ENCODE data around the gene RBM28. TPM values are rescaled to one million over a fixed set of nuclear protein-coding genes. Genes with fewer than 3 reads are reported as not detected.
A peak's percentile ranks its signal among the peaks of the same experiment; 100 is the strongest.

RBM28 gene
- total RNA-seq, 1 experiment from 2014 or later = 18.5 TPM

- no peak for DNase-seq (ENCODE audit: low read depth)
Observed at GRCh38 chr7:128260069-128260795, 83.5 kb downstream of the RBM28 start.

GRCh38 chr7:128259131-128260061, 84.3 kb downstream of the RBM28 start:
- DNase-seq (ENCODE audit: low read depth) = peak; percentile 5

- no peak for DNase-seq (ENCODE audit: low read depth)
Observed at GRCh38 chr7:128257458-128257857, 86.2 kb downstream of the RBM28 start.

DNA sequence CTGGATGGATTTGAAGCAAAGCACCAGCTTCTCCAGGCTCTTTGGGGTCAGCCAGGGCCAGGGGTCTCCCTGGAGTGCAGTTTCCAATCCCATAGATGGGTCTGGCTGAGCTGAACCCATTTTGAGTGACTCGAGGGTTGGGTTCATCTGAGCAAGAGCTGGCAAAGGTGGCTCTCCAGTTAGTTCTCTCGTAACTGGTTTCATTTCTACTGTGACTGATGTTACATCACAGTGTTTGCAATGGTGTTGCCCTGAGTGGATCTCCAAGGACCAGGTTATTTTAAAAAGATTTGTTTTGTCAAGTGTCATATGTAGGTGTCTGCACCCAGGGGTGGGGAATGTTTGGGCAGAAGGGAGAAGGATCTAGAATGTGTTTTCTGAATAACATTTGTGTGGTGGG, 88.4 kb downstream of the RBM28 start:
- no peak for DNase-seq (ENCODE audit: low read depth)

- peak; percentile 7 for DNase-seq (ENCODE audit: low read depth)
Observed at GRCh38 chr7:128254470-128254869, 89.2 kb downstream of the RBM28 start.

DNA sequence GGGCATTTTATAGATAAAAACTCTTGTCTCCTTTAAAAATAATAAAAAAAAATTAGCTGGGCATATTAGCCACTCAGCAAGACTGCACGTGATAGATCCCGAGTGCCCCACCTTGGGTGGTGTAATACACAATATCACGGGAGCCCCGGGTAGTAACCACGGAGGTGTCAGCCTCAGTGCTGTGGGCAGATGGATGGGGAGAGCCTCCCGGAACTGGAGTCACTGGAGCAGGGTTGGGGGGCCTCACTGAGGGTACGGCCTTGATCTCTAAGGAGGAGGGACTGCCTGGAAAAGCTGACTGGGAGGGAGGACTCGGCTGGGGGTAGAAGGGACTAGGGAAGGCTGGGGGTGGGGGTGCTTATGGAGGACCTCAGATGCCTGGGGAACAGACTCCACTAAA, 90.0 kb downstream of the RBM28 start:
- DNase-seq (ENCODE audit: low read depth) = no peak

GRCh38 chr7:128251337-128251736, 92.4 kb downstream of the RBM28 start:
- no peak for DNase-seq (ENCODE audit: low read depth)

Other genes starting within 250 kb of the RBM28 start
- gene LEP, start 102.6 kb downstream of the RBM28 start, total RNA-seq (2014; rRNA removed; shearing (Covaris generic)) = not detected in 2 replicates
- gene PRRT4, start 17.8 kb upstream of the RBM28 start, total RNA-seq (2014; rRNA removed; shearing (Covaris generic)) = not detected in 2 replicates
- 40.0 and 59.1 TPM in 2 replicates for gene IMPDH1, start 66.1 kb upstream of the RBM28 start, total RNA-seq (2014; rRNA removed; shearing (Covaris generic))
- gene HILPDA, start 112.0 kb upstream of the RBM28 start, total RNA-seq (2014; rRNA removed; shearing (Covaris generic)) = 14.5 and 17.0 TPM in 2 replicates
- gene METTL2B, start 132.8 kb upstream of the RBM28 start, total RNA-seq (2014; rRNA removed; shearing (Covaris generic)) = 31.3 and 36.0 TPM in 2 replicates

Data from M059J (cell line).